ENCODE results near the gene MTHFD1L.

MTHFD1L gene

DNA sequence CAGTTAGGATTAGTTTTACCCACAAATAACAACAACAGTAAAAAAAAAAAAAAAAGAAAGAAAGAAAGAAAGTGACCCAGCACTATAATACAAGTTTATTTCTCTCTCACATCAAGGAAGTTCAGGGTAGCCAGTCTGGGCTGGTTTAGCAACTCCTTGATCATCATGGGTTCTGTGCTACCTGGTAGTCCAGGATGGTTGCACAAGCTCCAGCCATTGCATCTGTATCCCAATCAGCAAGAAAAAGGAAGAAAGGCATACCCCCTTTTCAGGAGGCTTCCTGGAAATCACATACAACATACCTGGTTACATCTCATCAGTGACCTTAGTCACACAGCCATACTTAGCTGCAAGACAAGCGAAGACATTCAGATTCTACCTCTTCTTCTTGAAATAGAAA, 128.5 kb downstream of the MTHFD1L start:
- no peak for DNase-seq

DNA sequence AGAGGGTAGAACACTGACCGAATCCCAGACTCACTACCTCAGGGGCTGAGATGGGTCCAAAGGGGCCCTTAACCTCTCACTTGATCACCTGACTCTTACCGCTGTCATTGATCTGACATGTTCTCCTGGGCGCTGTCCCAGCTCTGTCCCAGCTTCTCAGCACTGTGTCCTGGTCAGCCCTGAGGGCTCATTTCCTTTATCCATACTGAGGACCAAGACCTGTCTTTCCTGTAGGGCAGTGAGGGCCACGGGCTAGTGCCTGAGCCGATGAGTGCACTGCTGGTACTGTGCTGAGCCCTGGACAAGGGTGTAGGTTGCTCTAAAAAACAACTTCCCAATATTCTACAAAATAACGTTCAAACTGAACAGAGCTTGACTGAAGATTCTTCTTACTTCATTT, 131.5 kb downstream of the MTHFD1L start:
- no peak for DNase-seq

DNA sequence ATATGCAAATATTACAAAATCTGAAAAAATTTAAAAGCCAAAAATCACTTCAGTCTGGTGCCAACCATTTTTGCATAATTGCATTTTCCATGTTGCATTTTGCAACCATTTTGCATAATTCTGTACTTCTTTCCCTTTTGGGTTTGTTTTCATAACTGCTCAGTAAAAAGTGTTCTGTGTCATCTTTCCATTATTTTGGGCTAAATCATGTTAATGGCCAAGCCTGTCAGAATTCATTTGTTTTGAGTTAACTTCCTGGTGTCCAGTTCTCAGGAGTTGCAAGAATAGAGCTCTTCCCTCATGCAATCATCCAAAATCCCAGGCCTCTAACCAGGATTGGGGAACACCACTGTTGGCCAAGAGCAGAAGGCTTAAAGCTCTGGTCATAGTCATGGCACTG, 133.6 kb downstream of the MTHFD1L start:
- DNase-seq = no peak

DNA sequence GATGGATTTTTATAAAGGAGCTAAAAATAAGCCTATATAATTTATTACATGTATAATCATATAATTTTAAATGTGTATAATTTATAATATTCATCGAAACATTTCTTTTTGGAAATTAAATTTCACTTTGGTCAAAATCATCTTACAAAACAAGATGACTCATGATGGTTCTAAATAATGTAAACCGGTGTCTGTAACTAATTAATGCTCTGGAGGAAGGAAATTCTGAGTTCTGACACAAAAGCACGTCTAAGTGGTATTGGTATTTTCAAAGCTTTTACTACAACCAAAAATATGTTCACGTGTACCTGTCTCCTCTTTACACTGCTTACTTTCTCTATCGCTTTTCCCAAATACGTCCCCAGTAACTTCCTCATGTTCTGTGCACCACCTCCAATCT, 134.1 kb downstream of the MTHFD1L start:
- no peak for DNase-seq

DNA sequence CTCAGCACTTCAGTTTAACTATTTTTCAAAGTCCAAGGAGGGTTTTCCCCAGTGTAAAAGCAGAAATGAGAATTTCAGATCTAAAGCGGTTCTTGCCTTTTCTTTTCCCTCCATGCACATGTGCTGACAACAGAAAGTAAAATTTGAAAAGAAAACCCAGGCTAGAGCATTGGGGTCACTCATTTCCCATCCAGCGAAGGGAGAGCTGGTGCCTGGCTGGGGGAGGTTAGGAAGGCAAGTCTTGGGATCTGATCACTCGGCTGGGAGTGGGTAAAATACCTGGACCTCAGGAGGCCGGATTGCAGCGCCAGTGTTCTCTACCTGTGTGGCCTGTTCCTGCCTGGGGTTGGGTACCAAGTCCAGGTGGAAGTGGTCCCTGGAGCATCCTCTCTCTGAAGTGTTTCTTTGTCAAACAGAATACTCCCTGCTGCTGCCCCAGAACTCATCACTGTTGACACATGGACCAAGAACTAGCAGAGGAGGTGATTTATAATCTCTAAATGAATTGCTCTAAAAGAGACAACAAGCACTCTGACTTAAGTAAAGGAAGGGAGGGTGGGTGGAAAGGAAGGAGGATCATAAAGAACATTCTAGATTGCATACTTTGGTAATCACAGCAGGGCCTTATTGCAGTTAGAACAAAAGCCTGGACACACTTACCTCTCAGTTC, 136.0 kb downstream of the MTHFD1L start:
- no peak for DNase-seq

DNA sequence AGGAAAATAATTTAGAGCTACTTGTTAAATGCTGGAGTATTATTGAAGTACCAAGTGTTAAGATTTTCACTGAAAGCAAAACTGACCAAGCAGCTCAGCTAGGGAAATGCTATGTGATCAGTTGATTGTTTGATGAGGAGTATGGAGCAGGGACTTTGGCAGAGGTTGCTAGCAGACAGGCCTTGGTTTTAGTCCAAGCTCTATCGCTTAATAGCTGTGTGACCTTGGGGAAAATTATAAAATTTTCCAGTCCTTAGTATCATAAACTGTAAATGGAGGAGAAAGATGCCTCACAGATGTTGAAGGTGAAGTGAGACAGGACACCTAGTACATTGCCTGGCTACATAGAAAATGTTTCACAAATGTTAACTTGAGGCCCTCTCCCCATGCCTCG, 136.6 kb downstream of the MTHFD1L start:
- no peak for DNase-seq

DNA sequence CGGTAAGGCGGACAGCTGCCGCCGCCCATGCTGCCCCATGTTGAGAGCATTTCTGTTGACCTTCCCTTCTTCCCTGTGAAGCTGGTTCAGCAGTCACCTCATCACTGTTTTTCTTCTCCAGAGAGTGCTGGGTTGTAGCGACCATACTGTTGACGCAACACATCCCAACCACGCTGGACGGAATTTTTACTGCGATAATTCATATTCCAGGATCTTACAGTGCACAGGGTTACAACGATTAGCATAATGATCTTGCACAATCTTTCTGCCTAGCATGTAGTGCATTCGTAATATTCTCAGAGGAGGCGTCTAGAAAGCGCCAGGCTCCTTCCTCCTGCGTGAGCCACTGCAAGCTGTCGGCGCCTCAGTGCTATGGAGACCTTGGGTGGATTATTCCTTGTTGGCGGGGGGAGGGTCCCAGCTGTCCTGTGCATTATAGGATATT, 137.0 kb downstream of the MTHFD1L start:
- DNase-seq = no peak

DNA sequence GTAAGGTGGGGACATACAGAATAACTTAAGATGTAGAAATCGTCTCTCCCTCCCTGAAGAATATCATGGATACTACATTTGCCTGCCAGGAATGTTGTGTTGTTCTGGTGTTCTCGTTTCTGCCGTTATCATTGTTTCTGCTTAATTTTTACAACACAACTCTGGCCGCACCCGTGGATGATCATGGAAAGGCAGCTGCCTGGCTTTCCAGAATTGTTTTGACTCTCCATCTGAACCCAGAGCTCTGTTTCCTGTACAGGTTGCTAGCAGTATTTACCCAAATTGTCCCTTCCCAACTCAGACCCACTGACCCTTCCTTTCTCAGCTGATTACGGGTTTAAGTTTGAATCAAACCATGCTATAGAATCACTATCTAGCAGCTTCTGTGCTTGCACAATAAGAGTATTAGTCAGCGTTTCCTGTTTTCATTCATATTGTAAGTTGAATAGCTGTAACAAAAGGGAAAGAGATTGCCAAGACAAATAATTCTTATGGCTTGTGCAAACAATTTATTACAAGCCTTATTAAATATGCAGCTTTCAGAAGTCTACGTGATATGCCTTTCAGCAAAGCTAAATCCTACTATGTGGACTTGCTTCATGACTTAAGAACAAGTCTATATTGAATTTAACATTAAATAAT, 139.0 kb downstream of the MTHFD1L start:
- no peak for DNase-seq

DNA sequence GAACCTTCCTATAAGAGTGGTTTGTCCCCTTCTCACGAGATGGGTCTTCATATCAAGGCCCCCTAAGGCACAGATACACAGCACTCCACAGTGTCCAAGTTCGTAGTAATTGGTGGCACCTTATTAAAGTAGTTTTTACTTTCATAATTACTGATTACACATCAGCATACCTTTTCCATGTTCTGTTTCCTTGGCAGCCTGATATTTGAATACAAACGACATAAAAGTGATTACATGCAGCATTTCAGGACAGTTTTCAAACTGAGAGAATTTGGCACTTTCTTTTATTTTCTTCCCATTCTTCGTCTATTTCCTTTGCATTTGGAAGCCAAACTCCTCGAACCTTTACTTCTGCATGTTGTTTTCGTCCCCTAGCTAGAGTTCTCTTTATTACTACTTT, 139.7 kb downstream of the MTHFD1L start:
- DNase-seq = no peak

DNA sequence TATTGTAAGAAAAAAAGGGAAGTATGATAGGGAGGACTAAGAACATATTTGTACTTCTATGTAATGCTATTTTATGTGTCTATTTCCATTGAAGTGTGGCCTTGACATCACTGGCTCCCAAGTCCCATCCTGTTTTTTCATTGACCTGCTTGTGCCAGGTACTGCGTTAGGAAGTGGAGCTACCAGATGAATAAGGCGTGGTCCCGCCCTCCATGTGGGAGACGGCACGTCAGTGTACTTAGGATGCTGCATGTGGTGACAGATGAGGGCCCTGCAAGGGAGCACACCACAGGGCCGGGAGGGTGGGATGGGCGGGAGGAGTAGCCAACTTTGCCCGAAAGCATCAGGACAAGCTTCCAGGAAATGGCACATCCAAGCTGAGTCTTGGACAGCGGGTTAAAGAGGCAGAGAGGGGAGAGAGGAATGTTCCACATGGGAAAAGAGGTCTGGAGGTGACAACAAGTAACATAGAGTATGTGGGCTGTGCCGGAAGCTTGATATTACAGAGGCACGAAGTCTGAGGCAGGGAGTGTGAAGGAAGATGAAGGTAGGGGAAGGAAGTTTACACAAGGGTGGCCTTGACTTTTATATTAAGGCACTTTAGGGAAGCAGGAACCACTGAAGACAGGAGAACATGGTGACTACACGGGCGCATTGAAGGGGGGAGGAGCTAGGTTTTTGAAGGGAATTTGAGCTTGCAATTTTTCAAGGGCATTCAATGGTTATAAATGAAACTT, 140.6 kb downstream of the MTHFD1L start:
- DNase-seq = no peak

DNA sequence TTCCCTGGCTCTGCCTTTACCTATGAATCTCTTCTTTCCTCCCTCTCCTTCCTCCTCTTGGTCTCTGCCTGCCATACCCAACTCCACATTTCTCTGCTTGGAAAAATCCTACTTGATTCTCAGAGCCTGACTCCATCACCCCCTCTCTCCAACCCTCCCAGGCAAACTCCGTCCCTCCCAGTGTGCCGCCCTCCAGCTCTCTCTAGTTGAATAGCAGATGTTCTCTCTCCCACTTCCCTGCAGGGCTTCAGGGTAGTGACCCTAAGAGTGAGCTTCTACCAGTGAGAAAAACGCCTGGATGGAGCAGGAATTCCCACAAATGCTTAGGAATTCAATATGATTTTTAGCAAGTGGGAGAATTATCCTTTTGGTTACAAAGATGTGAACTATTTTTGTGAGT, 141.6 kb downstream of the MTHFD1L start:
- no peak for DNase-seq

DNA sequence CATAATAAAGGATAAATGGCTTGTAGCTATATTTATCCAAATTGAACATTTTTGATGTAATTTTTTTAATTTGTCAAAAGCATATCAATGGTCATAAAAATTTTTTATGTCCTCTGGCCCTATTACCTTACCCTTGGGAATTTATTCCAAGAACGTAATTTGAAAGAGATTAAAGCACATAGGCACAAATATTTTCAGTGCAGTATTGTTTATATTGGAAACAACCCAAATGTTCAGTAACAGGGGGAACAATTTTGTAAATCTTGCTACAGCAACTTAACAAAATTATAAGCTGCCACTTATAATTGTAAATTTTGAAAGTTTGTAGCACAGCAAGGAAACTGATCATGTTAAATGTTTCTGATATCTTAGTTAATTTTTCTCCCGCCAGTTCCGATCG, 142.4 kb downstream of the MTHFD1L start:
- no peak for DNase-seq

DNA sequence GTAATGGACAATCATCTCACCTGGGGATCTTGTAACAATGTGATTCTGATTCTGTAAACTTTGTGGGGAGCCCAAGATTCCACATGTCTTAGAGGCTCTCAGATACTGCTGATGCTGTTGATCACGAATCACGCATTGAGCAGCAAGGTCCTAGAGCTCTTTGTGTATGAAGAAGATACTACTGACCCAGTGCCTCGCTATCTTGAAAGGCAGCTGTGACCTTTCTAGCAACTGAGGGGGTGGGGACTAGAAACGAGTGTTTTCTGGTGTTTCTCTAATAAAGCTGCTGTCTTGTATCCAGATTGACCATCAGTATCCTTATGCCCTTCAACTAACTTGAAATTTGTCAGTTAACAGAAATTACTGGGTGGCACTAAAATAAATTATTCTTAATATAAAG, 142.9 kb downstream of the MTHFD1L start:
- DNase-seq = no peak

DNA sequence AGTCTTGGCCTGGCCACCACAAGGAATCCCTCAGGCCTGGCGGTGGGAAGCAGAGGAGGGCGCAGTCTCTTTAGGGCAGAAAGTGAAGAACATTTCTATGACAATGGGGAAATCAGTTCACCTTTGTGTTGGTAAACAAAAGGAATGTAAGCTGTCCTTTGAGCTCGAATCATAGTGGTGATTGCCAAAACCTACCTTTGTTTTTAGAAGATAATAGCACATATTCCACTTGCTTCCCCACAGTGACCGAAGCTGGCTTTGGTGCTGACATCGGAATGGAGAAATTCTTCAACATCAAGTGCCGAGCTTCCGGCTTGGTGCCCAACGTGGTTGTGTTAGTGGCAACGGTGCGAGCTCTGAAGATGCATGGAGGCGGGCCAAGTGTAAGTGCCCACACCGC, 144.1 kb downstream of the MTHFD1L start:
- DNase-seq = no peak

DNA sequence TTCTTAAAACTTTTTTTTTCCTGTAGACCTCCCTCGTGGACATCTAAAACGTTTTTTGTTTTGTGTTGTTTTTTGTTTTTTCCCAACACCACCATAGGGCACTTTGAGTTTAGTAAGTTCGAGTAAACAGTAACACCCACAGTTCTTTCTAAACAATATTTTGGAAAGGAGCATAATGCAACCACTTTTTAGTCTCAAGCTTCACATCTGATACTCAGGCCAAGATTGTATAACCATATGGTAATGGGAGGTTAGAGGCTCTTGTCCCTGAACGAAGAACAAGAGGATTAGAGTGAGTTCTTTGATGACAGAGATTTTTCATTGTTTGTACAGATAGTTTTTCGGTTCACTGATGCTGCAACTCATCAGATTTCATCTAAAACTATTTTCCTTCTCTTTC, 144.6 kb downstream of the MTHFD1L start:
- DNase-seq = no peak

DNA sequence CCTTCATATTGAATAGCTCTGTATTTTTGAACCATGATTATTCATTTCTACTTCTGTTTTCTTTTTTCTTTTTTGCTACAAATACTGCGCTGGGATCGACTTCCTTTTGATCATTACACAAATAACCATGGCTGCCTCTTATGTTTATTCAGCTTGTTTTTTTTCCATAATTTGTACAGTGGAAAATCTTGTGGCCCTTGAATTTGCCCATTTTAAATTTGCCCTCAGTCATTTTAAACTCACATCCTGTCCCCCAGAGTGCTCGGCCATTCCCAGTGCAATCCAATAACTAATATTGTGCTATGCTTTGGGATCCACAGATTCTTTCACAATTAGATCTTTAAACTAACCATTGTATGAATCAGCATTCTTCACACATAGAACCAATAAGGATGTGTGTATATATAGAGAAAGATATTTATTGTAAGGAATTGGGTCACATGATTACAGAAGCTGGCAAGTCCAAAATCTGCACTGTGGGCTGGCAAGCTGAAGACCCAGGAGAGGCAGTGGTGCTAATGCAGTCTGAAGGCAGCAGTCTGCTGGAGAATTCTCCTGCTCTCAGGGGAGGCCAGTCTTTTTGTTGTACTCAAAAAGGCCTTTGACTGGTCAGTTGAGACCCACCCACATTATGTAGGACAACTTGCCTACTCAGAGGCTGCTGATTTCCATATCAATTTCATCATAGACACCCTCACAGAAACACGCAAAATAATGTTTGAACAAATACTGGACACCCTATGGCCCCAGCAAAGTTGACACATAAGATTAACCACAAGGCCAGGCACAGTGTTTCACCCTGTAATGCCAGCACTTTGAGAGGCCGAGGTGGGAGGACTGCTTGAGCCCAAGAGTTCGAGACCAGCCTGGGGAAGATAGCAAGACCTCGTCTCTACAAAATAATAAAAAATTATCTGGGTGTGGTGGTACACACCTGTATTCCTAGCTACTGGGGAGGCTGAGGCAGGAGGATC, 147.1 kb downstream of the MTHFD1L start:
- DNase-seq = no peak

DNA sequence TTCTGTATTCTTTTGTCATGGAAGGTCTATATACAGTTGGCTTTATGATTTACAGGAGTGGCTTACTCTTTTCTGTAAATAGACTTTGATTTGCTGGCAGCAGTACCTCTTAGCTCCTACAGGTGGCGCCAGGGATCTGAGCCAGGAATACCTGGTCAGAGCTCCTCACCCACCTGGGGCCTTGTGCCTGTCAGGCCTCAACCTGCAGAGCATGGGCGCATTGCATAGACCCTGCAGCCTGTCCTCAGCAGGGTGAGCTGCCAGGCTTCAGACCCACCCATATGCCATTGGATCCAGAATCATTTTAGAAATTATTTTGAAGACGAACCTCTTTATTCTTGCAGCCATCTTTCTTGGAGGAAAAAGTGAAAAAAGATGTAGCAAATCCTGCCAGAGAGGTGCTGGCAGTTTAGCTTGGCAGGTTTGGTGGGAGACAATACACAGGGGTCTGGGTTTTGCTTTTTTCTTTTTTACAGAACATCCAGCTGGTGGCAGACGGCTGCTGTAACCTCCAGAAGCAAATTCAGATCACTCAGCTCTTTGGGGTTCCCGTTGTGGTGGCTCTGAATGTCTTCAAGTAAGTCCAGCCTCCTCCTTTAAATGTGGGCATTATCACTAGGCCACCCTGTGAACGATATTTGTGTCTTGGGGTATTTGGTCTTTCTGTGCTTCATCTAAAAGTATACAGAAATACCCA, 149.1 kb downstream of the MTHFD1L start:
- DNase-seq = peak; percentile 53

DNA sequence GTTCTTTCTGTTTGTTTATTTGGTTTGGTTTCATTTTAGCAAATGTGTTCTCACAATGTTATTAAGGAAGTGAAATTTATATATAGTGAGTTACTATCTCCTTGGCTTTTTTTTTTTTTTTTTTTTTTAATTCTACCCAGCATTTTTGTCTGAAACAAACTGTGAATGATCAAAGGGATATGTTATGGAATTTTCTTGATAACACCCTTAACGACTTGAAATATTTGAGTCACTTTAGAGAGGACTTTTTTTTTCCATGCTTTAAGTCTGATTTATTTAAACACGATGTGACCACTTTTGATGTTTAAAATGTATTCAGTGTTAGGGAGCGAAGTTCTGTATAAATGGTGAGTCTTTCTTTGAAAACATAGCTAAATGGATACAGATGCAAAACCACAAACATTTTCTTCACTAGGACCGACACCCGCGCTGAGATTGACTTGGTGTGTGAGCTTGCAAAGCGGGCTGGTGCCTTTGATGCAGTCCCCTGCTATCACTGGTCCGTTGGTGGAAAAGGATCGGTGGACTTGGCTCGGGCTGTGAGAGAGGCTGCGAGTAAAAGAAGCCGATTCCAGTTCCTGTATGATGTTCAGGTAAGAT, 149.7 kb downstream of the MTHFD1L start:
- no peak for DNase-seq

DNA sequence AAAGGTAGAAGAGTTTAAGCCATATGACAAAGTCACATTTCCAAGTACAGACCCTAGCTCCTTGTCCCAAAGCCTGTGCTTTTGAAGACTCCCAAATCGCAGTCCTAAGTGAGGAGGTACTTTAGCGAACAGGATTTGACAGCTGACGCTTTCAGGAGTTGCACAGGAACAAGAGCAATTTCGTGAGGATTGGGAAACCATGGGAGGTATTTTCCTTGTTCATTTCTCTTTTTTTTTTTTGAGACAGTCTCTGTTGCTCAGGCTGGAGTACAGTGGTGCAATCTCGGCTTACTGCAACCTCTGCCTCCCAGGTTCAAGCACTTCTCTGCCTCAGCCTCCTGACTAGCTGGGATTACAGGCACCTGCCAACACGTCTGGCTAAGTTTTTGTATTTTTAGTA, 150.6 kb downstream of the MTHFD1L start:
- no peak for DNase-seq

DNA sequence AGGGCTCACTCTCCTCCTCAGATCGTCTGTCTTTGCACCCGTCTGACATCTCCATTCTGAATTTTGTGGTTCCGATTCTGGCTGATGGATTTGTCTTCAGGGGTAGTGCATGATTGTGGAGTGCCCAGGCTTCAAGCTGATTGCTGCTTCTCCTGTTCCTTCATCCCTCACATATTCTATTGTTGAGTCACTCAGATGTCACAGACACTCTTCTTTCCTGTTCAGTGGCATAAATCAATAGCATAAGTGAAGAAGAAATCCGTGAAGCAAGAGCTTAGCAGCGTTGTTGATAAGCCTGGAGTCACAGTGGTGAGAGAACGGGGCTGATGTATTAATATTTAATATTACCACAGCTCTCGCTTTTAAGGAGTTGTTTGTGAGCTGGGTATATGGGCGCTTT, 152.5 kb downstream of the MTHFD1L start:
- no peak for DNase-seq

DNA sequence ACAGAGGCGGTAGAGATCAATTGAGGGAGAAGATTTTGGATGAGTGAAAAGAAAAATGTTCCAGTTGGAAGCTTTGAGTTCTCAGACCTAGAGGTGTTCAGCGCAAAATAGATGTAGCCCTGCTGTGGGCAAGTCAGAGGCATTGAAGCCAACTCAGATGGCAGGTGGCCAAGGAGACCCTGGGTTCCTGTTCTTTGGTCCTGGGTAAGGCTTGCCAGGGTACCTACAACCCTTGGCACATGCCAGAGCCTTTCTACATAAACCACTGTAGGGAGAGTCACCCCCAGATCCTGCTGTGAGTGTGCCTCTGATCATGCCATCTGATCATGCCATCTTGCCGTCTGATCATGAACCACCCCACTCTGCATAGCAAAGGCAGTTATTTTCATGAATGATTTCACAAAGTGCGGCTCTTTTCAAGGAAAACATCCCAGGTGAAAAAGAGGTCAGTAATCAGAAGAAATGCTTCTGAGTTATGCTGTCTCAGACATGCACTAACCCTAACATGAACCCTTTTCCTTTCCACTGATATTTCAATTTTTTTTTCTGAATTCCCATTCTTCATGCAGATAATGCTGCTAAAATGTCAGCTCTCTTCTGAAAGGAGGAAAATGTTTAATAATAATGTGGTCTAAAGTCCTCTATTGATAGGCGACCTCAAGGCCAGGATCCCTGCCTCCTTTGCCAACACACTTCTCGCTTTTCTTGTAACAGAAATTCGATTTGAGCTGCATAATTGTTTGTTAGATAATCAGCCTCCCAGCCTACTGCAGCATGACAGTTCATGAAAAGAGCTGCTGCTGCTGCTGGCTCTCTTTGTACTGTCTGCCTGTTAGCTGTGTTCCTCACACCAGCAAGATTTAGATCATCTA, 153.6 kb downstream of the MTHFD1L start:
- no peak for DNase-seq

All from NCI-H1694 treated with DMSO at 0.1 percent for 48 hours (cell line).